ENCODE data around the gene YDJC.
"Not testable (repeated sequence)": the region's sequence is repeated elsewhere in the genome, so short reads cannot be mapped to it uniquely, and the experiment has no call there.

Gene YDJC

GRCh38 chr22:21605887-21606564 is 23.8 kb downstream of the YDJC start:
- DNase-seq (ENCODE audit: low spot score) = no peak

- DNase-seq (ENCODE audit: low spot score) = no peak
Measured at GRCh38 chr22:21603973-21604372, 25.8 kb downstream of the YDJC start.

- DNase-seq (ENCODE audit: low spot score) = no peak
Measured at GRCh38 chr22:21602579-21602978, 27.2 kb downstream of the YDJC start.

GRCh38 chr22:21599053-21599893 is 30.5 kb downstream of the YDJC start:
- no peak for DNase-seq (ENCODE audit: low spot score)

GRCh38 chr22:21598302-21598701 is 31.5 kb downstream of the YDJC start:
- DNase-seq (ENCODE audit: low spot score) = no peak

- DNase-seq (ENCODE audit: low spot score) = not testable (repeated sequence)
Measured at GRCh38 chr22:21596356-21597135, 33.3 kb downstream of the YDJC start.

GRCh38 chr22:21594865-21595452 is 34.9 kb downstream of the YDJC start:
- DNase-seq (ENCODE audit: low spot score) = no peak

- no peak for DNase-seq (ENCODE audit: low spot score)
Measured at GRCh38 chr22:21593406-21594232, 36.2 kb downstream of the YDJC start.

GRCh38 chr22:21592422-21592821 is 37.4 kb downstream of the YDJC start:
- DNase-seq (ENCODE audit: low spot score) = no peak

GRCh38 chr22:21591695-21592094 is 38.1 kb downstream of the YDJC start:
- DNase-seq (ENCODE audit: low spot score) = no peak

GRCh38 chr22:21590809-21591641 is 38.8 kb downstream of the YDJC start:
- no peak for DNase-seq (ENCODE audit: low spot score)

GRCh38 chr22:21589396-21589795 is 40.4 kb downstream of the YDJC start:
- DNase-seq (ENCODE audit: low spot score) = no peak

GRCh38 chr22:21587803-21588611 is 41.8 kb downstream of the YDJC start:
- DNase-seq (ENCODE audit: low spot score) = peak; percentile 86

GRCh38 chr22:21585389-21585788 is 44.4 kb downstream of the YDJC start:
- no peak for DNase-seq (ENCODE audit: low spot score)

GRCh38 chr22:21582801-21583740 is 46.8 kb downstream of the YDJC start:
- DNase-seq (ENCODE audit: low spot score) = no peak

GRCh38 chr22:21581009-21581713 is 48.7 kb downstream of the YDJC start:
- DNase-seq (ENCODE audit: low spot score) = not testable (repeated sequence)

GRCh38 chr22:21580623-21581007 is 49.2 kb downstream of the YDJC start:
- DNase-seq (ENCODE audit: low spot score) = not testable (repeated sequence)

- DNase-seq (ENCODE audit: low spot score) = no peak
Measured at GRCh38 chr22:21579474-21579851, 50.4 kb downstream of the YDJC start.
